Pons (tissue), 1 donor: Measurements from ENCODE around the gene MUS81.
"Not testable (repeated sequence)": the region's sequence is repeated elsewhere in the genome, so short reads cannot be mapped to it uniquely, and the experiment has no call there.

Experiments used
- DNase-seq: peaks from one replicate; pipeline ENCODE4 v3.0.0-alpha.2; 2016; ENCODE audit warnings: low spot score

MUS81 gene

GRCh38 chr11:65848693-65849092, 11.5 kb upstream of the MUS81 start:
- DNase-seq = not testable (repeated sequence)

GRCh38 chr11:65849366-65849765, 10.9 kb upstream of the MUS81 start:
- no peak for DNase-seq

GRCh38 chr11:65849771-65850216, 10.4 kb upstream of the MUS81 start:
- no peak for DNase-seq

GRCh38 chr11:65850217-65851082, 9.8 kb upstream of the MUS81 start:
- DNase-seq = no peak

GRCh38 chr11:65851083-65851579, 9.1 kb upstream of the MUS81 start:
- DNase-seq = no peak

- DNase-seq = no peak
Measured at GRCh38 chr11:65851811-65852507, 8.3 kb upstream of the MUS81 start.

GRCh38 chr11:65852508-65853245, 7.6 kb upstream of the MUS81 start:
- DNase-seq = no peak

- DNase-seq = no peak
Measured at GRCh38 chr11:65853246-65853979, 6.8 kb upstream of the MUS81 start.

GRCh38 chr11:65854161-65854592, 6.1 kb upstream of the MUS81 start:
- DNase-seq = no peak

- DNase-seq = no peak
Measured at GRCh38 chr11:65854852-65855837, 5.1 kb upstream of the MUS81 start.

- no peak for DNase-seq
Measured at GRCh38 chr11:65855927-65856363, 4.3 kb upstream of the MUS81 start.

- DNase-seq = peak; percentile 75
Measured at GRCh38 chr11:65856689-65857499, 3.3 kb upstream of the MUS81 start.

- DNase-seq = no peak
Measured at GRCh38 chr11:65857500-65857852, 2.8 kb upstream of the MUS81 start.

GRCh38 chr11:65857853-65858680, 2.2 kb upstream of the MUS81 start, which contains the start of gene CFL1:
TSS of gene CFL1 (minus strand) at chr11:65858180. CDS start at chr11:65858099, 81 bp downstream.
- peak; percentile 95 for DNase-seq

- peak; percentile 84 for DNase-seq
Measured at GRCh38 chr11:65858681-65859087, 1.5 kb upstream of the MUS81 start.

- peak; percentile 98 for DNase-seq
Measured at GRCh38 chr11:65859095-65859811, 980 bp upstream of the MUS81 start.

GRCh38 chr11:65859812-65860277, 388 bp upstream of the MUS81 start:
- no peak for DNase-seq

GRCh38 chr11:65861165-65861505, 902 bp downstream of the MUS81 start:
- no peak for DNase-seq
